Measurements from ENCODE around the gene ALDH1A1. TPM values are rescaled to one million over a fixed set of nuclear protein-coding genes. Genes with fewer than 3 reads are reported as not detected.

ALDH1A1 gene
- polyA plus RNA-seq, 1 donor (not counting 4 experiments of a cell fraction or from before 2014, with no cell fraction given), result 0.08 TPM

DNA sequence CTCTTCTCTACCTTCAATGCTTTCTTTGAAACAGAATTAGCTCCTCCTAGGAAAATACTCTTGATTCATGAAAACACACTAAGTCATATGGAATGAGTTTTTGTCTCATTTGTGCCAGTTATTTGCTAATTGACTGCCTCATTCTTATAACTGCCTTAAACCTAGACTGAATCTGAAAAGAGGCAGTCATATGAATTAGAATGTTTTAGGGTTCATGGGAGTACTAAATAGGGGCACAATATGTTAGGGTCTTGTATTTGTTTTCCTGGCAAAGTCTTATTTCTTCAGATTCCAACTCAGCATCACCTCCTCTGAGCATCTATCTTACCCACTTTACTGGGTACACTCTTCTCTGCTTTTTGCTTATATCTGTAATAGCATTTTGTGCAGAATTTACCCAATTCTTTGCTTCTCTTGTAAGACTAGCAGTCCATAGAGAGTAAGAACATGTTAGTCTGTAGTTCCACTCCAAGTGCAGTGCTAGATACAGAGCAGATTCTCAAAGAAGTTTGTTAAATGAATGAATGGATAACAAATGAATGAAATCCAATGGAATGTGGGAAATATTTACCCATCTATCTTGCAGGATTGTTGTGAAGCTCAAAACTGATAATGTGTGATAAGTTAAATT is 43.9 kb upstream of the ALDH1A1 start:
- FAIRE-seq, result no peak

DNA sequence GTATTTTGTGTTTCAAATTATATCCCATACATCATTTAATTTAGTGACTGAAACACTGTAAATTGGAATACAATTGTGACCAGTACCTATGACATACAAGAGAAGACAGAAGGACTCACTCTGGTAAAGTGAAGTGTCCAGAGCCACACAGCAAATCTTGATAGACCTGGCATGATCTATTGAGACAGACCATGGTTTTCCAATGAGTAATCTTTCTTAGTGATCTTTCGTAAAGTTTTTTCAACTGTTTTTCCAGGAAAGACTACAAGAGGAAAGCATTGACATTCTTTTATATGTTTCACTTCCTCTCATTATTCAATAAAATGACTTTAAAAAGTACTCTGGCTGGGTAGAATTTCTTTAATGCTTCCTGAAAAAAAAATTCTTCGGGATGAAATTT is 43.3 kb upstream of the ALDH1A1 start:
- Histone ChIP-seq H3K27ac (ENCODE audit: control insufficient read depth, insufficient read depth, low read length) (no peak overlapping the region), H2AFZ (ENCODE audit: control insufficient read depth, low read length) (no peak overlapping the region), H3K9me1 (ENCODE audit: control insufficient read depth, extremely low read depth, insufficient read depth, low read length) (no peaks in the 10 kb centered on the region), H3K9me3 (ENCODE audit: control insufficient read depth, low read depth, low read length) (no peaks in the 10 kb centered on the region), H4K20me1 (ENCODE audit: control insufficient read depth, extremely low read depth, insufficient read depth, low read length) (no peaks in the 10 kb centered on the region), H3K4me1 (ENCODE audit: control insufficient read depth, extremely low read depth, insufficient read depth, low read length) (no peaks in the 10 kb centered on the region), H3K27me3 (ENCODE audit: control insufficient read depth, extremely low read depth, insufficient read depth, low read length) (no peaks in the 10 kb centered on the region), H3K79me2 (ENCODE audit: control insufficient read depth, insufficient read depth, low read length) (no peaks in the 10 kb centered on the region), H3K4me3 (ENCODE audit: control insufficient read depth in 2 of 3, extremely low read depth in 1 of 3, insufficient read depth in 2 of 3, low read depth in 1 of 3, low read length in 3 of 3) (no peak overlapping the region), H3K4me2 (ENCODE audit: control insufficient read depth, extremely low read depth, insufficient read depth, low read depth, low read length) (no peak overlapping the region), H3K9ac (ENCODE audit: control insufficient read depth, extremely low read depth, insufficient read depth, low read length) (no peak overlapping the region), H3K36me3 (ENCODE audit: control insufficient read depth in 2 of 2, extremely low read depth in 1 of 2, insufficient read depth in 2 of 2, low read length in 2 of 2) (no peaks in the 10 kb centered on the region)
- FAIRE-seq, result no peak
- dilution Hi-C loops (cut with MboI; ENCODE audit: extremely low pct_ligation_motif_present, low sequenced_read_pairs), result no loop called here
- TF ChIP-seq, protein P1, sequence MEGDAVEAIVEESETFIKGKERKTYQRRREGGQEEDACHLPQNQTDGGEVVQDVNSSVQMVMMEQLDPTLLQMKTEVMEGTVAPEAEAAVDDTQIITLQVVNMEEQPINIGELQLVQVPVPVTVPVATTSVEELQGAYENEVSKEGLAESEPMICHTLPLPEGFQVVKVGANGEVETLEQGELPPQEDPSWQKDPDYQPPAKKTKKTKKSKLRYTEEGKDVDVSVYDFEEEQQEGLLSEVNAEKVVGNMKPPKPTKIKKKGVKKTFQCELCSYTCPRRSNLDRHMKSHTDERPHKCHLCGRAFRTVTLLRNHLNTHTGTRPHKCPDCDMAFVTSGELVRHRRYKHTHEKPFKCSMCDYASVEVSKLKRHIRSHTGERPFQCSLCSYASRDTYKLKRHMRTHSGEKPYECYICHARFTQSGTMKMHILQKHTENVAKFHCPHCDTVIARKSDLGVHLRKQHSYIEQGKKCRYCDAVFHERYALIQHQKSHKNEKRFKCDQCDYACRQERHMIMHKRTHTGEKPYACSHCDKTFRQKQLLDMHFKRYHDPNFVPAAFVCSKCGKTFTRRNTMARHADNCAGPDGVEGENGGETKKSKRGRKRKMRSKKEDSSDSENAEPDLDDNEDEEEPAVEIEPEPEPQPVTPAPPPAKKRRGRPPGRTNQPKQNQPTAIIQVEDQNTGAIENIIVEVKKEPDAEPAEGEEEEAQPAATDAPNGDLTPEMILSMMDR (optimal IDR thresholded peaks at IDR 0.05 in 1 of 3, IDR thresholded peaks at IDR 0.05 in 1 of 3, conservative IDR thresholded peaks at IDR 0.05 in 1 of 3; ENCODE audit: extremely low read depth in 1 of 3, insufficient read depth in 2 of 3, low read length in 3 of 3), result no peak
- no peak for TF ChIP-seq EZH2 (IDR thresholded peaks at IDR 0.05; ENCODE audit: low read length)
- no peak for DNase-seq (ENCODE audit: low read depth, low spot score)

More for the DNA sequence above, 43.9 kb upstream of the ALDH1A1 start:
- Histone ChIP-seq H3K4me2 (ENCODE audit: control insufficient read depth, extremely low read depth, insufficient read depth, low read depth, low read length) (no peak overlapping the region), H3K27me3 (ENCODE audit: control insufficient read depth, extremely low read depth, insufficient read depth, low read length) (no peaks in the 10 kb centered on the region), H3K9me1 (ENCODE audit: control insufficient read depth, extremely low read depth, insufficient read depth, low read length) (no peaks in the 10 kb centered on the region), H3K9ac (ENCODE audit: control insufficient read depth, extremely low read depth, insufficient read depth, low read length) (no peak overlapping the region), H2AFZ (ENCODE audit: control insufficient read depth, low read length) (no peak overlapping the region), H3K9me3 (ENCODE audit: control insufficient read depth, low read depth, low read length) (no peaks in the 10 kb centered on the region), H4K20me1 (ENCODE audit: control insufficient read depth, extremely low read depth, insufficient read depth, low read length) (no peaks in the 10 kb centered on the region), H3K79me2 (ENCODE audit: control insufficient read depth, insufficient read depth, low read length) (no peaks in the 10 kb centered on the region), H3K36me3 (ENCODE audit: control insufficient read depth in 2 of 2, extremely low read depth in 1 of 2, insufficient read depth in 2 of 2, low read length in 2 of 2) (no peaks in the 10 kb centered on the region), H3K4me3 (ENCODE audit: control insufficient read depth in 2 of 3, extremely low read depth in 1 of 3, insufficient read depth in 2 of 3, low read depth in 1 of 3, low read length in 3 of 3) (no peak overlapping the region), H3K27ac (ENCODE audit: control insufficient read depth, insufficient read depth, low read length) (no peak overlapping the region), H3K4me1 (ENCODE audit: control insufficient read depth, extremely low read depth, insufficient read depth, low read length) (no peaks in the 10 kb centered on the region)
- no peak for TF ChIP-seq EZH2 (IDR thresholded peaks at IDR 0.05; ENCODE audit: low read length)
- TF ChIP-seq, protein P1 (optimal IDR thresholded peaks at IDR 0.05 in 1 of 3, IDR thresholded peaks at IDR 0.05 in 1 of 3, conservative IDR thresholded peaks at IDR 0.05 in 1 of 3; ENCODE audit: extremely low read depth in 1 of 3, insufficient read depth in 2 of 3, low read length in 3 of 3), result no peak
- no peak for DNase-seq (ENCODE audit: low read depth, low spot score)
- dilution Hi-C loops (cut with MboI; ENCODE audit: extremely low pct_ligation_motif_present, low sequenced_read_pairs), result no loop called here
